ENCODE results near the gene IL23R. TPM values are rescaled to one million over a fixed set of nuclear protein-coding genes. Genes with fewer than 3 reads are reported as not detected.

The IL23R gene
- total and polyA plus RNA-seq, 2 donors (not counting 1 experiment from before 2014, with no cell fraction given) = not detected

GRCh38 chr1:67170751-67171573 is 4.7 kb downstream of the IL23R start:
- CTCF ChIA-PET = interaction anchor here (1.5 kb wide), 1 partner anchor 21 kb away, joined by 3 read pairs; no protein-coding TSS in a partner anchor
- no peaks in the 10 kb centered on the region for H3K9me3 ChIP-seq (ENCODE audit: control extremely low read depth in 1 of 3, control insufficient read depth in 2 of 3, insufficient read depth in 1 of 3, low read length in 2 of 3)
- DNase-seq (no peak), ATAC-seq (ENCODE audit: low read depth) (no peak)
- no CpG with 5 or more reads among the region's 2 CpGs for WGBS (ENCODE audit: insufficient coverage)
- no peaks in the 10 kb centered on the region for H4K20me1 ChIP-seq (ENCODE audit: control insufficient read depth, insufficient read depth, low read length, poor library complexity, severe bottlenecking)
- H3K9ac ChIP-seq (ENCODE audit: low read length) = no peak overlapping the region
- no peaks in the 10 kb centered on the region for H3K4me1 ChIP-seq (ENCODE audit: control insufficient read depth in 2 of 2, insufficient read depth in 2 of 2, low read length in 2 of 2)
- H3K4me3 Mint-ChIP-seq = no peak overlapping the region
- intact Hi-C loops (cut with micrococcal nuclease) = no loop called here
- no peaks in the 10 kb centered on the region for H3K27me3 ChIP-seq (replicated peaks in 1 of 4; ENCODE audit: control extremely low read depth in 1 of 4, control insufficient read depth in 3 of 4, insufficient read depth in 4 of 4, low read length in 3 of 4)
- no peak overlapping the region for H3K4me2 ChIP-seq (replicated peaks; ENCODE audit: low read depth, low read length, poor library complexity, severe bottlenecking)
- POLR2A ChIA-PET = no interaction called here
- H3K27ac Mint-ChIP-seq = no peak overlapping the region
- no peaks in the 10 kb centered on the region for H3K79me2 ChIP-seq (ENCODE audit: control insufficient read depth, insufficient read depth, low read length)
- H3K4me3 ChIP-seq (ENCODE audit: control extremely low read depth in 1 of 5, extremely low read depth in 1 of 5, insufficient read depth in 1 of 5, low read depth in 2 of 5, low read length in 4 of 5) = no peak overlapping the region
- H3K36me3 ChIP-seq (replicated peaks in 1 of 2; ENCODE audit: control extremely low read depth in 1 of 2, control insufficient read depth in 1 of 2, extremely low read depth in 1 of 2, insufficient read depth in 2 of 2, low read length in 1 of 2) = no peaks in the 10 kb centered on the region
- H3K27me3 Mint-ChIP-seq = no peaks in the 10 kb centered on the region
- H3K4me1 Mint-ChIP-seq = no peaks in the 10 kb centered on the region
- no peak overlapping the region for H2AFZ ChIP-seq (ENCODE audit: insufficient read depth, low read depth, low read length, poor library complexity, severe bottlenecking)
- H3K9me3 Mint-ChIP-seq (ENCODE audit: insufficient read depth) = no peaks in the 10 kb centered on the region
- TF ChIP-seq EZH2 (IDR thresholded peaks at IDR 0.05; ENCODE audit: borderline replicate concordance, insufficient read depth, low read depth, low read length, poor library complexity, severe bottlenecking) = no peak
- TF ChIP-seq, protein P1, sequence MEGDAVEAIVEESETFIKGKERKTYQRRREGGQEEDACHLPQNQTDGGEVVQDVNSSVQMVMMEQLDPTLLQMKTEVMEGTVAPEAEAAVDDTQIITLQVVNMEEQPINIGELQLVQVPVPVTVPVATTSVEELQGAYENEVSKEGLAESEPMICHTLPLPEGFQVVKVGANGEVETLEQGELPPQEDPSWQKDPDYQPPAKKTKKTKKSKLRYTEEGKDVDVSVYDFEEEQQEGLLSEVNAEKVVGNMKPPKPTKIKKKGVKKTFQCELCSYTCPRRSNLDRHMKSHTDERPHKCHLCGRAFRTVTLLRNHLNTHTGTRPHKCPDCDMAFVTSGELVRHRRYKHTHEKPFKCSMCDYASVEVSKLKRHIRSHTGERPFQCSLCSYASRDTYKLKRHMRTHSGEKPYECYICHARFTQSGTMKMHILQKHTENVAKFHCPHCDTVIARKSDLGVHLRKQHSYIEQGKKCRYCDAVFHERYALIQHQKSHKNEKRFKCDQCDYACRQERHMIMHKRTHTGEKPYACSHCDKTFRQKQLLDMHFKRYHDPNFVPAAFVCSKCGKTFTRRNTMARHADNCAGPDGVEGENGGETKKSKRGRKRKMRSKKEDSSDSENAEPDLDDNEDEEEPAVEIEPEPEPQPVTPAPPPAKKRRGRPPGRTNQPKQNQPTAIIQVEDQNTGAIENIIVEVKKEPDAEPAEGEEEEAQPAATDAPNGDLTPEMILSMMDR (IDR thresholded peaks at IDR 0.05) = no peak
- no peak overlapping the region for H3K27ac ChIP-seq (ENCODE audit: low read length in 2 of 2)

GRCh38 chr1:67171574-67171955 is 5.3 kb downstream of the IL23R start:
- H3K27ac Mint-ChIP-seq = no peak overlapping the region
- TF ChIP-seq, protein P1 (IDR thresholded peaks at IDR 0.05) = no peak
- TF ChIP-seq EZH2 (IDR thresholded peaks at IDR 0.05; ENCODE audit: borderline replicate concordance, insufficient read depth, low read depth, low read length, poor library complexity, severe bottlenecking) = no peak

More at GRCh38 chr1:67171574-67171955, 5.3 kb downstream of the IL23R start:
- Histone ChIP-seq H3K9me3 (ENCODE audit: control extremely low read depth in 1 of 3, control insufficient read depth in 2 of 3, insufficient read depth in 1 of 3, low read length in 2 of 3) (no peaks in the 10 kb centered on the region), H2AFZ (ENCODE audit: insufficient read depth, low read depth, low read length, poor library complexity, severe bottlenecking) (no peak overlapping the region), H3K9ac (ENCODE audit: low read length) (no peak overlapping the region), H4K20me1 (ENCODE audit: control insufficient read depth, insufficient read depth, low read length, poor library complexity, severe bottlenecking) (no peaks in the 10 kb centered on the region), H3K4me2 (replicated peaks; ENCODE audit: low read depth, low read length, poor library complexity, severe bottlenecking) (no peak overlapping the region), H3K27me3 (replicated peaks in 1 of 4; ENCODE audit: control extremely low read depth in 1 of 4, control insufficient read depth in 3 of 4, insufficient read depth in 4 of 4, low read length in 3 of 4) (no peaks in the 10 kb centered on the region), H3K36me3 (replicated peaks in 1 of 2; ENCODE audit: control extremely low read depth in 1 of 2, control insufficient read depth in 1 of 2, extremely low read depth in 1 of 2, insufficient read depth in 2 of 2, low read length in 1 of 2) (no peaks in the 10 kb centered on the region), H3K27ac (ENCODE audit: low read length in 2 of 2) (no peak overlapping the region), H3K4me1 (ENCODE audit: control insufficient read depth in 2 of 2, insufficient read depth in 2 of 2, low read length in 2 of 2) (no peaks in the 10 kb centered on the region), H3K79me2 (ENCODE audit: control insufficient read depth, insufficient read depth, low read length) (no peaks in the 10 kb centered on the region), H3K4me3 (ENCODE audit: control extremely low read depth in 1 of 5, extremely low read depth in 1 of 5, insufficient read depth in 1 of 5, low read depth in 2 of 5, low read length in 4 of 5) (no peak overlapping the region)
- ATAC-seq (ENCODE audit: low read depth) = no peak
- no peaks in the 10 kb centered on the region for H3K4me1 Mint-ChIP-seq
- no peaks in the 10 kb centered on the region for H3K9me3 Mint-ChIP-seq (ENCODE audit: insufficient read depth)
- CTCF ChIA-PET = no interaction called here
- 56% methylated on average over 1 of the region's 2 CpGs for WGBS (ENCODE audit: insufficient coverage)
- no peaks in the 10 kb centered on the region for H3K27me3 Mint-ChIP-seq
- POLR2A ChIA-PET = no interaction called here
- no peak for DNase-seq
- H3K4me3 Mint-ChIP-seq = no peak overlapping the region
- intact Hi-C loops (cut with micrococcal nuclease) = no loop called here
